Testis (tissue), 3 donors: ENCODE results near the gene ARHGAP44. TPM values are rescaled to one million over a fixed set of nuclear protein-coding genes. Genes with fewer than 3 reads are reported as not detected.

ENCODE experiments used
- DNase-seq: peaks from one replicate; pipeline ENCODE4 v3.0.0-alpha.2; 2019
- H3K27ac ChIP-seq, 2 donors: fragments of 200-600 bp; sonication (generic); one replicate each; pipeline ENCODE4 v1.5.1; 2019
- H3K27me3 ChIP-seq: fragments of 200-600 bp; sonication (generic); one replicate; pipeline ENCODE4 v1.5.1; 2019
- H3K36me3 ChIP-seq: fragments of 200-600 bp; sonication (generic); one replicate; pipeline ENCODE4 v1.5.1; 2017; ENCODE audit warnings: low read depth; ENCODE audit errors: missing control alignments
- H3K4me1 ChIP-seq: fragments of 200-600 bp; sonication (generic); one replicate; pipeline ENCODE4 v1.5.1; 2019
- H3K4me3 ChIP-seq, 2 donors: fragments of 200-600 bp; sonication (generic); one replicate each; pipeline ENCODE4 v1.5.1; 2017 to 2019
- H3K9me3 ChIP-seq: fragments of 200-600 bp; sonication (generic); one replicate; pipeline ENCODE4 v1.5.1; 2017
- POLR2A ChIP-seq: fragments of 450-650 bp; IDR thresholded peaks from one replicate; pipeline ENCODE4 v1.6.1; 2017; ENCODE audit warnings: antibody characterized with exemption, mild to moderate bottlenecking, moderate library complexity
- WGBS, 2 donors: methylation state at CpG; one replicate each; pipeline ENCODE4 v1.1.5; 2018; 5-methylcytosine and 5-hydroxymethylcytosine counted together
- intact Hi-C: fragments of 100-400 bp; cut with DNase I; formaldehyde crosslinking; loops from one replicate; pipeline ENCODE4 v1.15.1; 2023; ENCODE audit warnings: low total_unique reads
- microRNA counts, 2 donors: library from miRNA; unstranded; fragments of <30 nt; microRNA quantifications; one replicate each; lab custom pipeline; 2016
- microRNA-seq, 2 donors: library from miRNA; unstranded; fragments of <30 nt; microRNA quantifications; one replicate each; pipeline ENCODE4, GENCODE V29; 2016; ENCODE audit warnings: borderline number of aligned reads in 2 of 2, borderline replicate concordance in 1 of 2
- polyA plus RNA-seq: library from polyadenylated mRNA; stranded (reverse); fragments of 350-450 nt; fragmentation: Illumina TruSeq; extraction: RNeasy Lipid Tissue Mini Kit (QIAGEN cat#74804); gene quantifications from one replicate; pipeline ENCODE4 v1.2.3, GENCODE V29; 2014; ENCODE audit warnings: low read depth, low replicate concordance; ENCODE audit not compliant: insufficient read depth
- small RNA-seq, 2 donors: library from RNA; depleted of rRNA; stranded (forward); fragments of <200 nt; gene quantifications; one replicate each; pipeline ENCODE3, GENCODE V24; 2016
- total RNA-seq, 2 donors: library from RNA; depleted of rRNA; stranded (reverse); fragments of >200 nt; gene quantifications; one replicate each; pipeline ENCODE4 v1.2.3, GENCODE V29; 2016
- TF ChIP-seq, protein P1 (sequence below), 3 experiments: fragments of 450-650 bp in 2 of 3; fragments of 200-600 bp in 1 of 3; sonication (generic) in 1 of 3; IDR thresholded peaks; one replicate each; pipeline ENCODE4 v1.5.1; 2016 to 2019; ENCODE audit warnings: antibody characterized with exemption in 3 of 3, mild to moderate bottlenecking in 2 of 3, moderate library complexity in 1 of 3

Gene ARHGAP44
- total and polyA plus RNA-seq, 3 donors from 2014 or later, result 9.3 to 11.3 (median 11.0) TPM

DNA sequence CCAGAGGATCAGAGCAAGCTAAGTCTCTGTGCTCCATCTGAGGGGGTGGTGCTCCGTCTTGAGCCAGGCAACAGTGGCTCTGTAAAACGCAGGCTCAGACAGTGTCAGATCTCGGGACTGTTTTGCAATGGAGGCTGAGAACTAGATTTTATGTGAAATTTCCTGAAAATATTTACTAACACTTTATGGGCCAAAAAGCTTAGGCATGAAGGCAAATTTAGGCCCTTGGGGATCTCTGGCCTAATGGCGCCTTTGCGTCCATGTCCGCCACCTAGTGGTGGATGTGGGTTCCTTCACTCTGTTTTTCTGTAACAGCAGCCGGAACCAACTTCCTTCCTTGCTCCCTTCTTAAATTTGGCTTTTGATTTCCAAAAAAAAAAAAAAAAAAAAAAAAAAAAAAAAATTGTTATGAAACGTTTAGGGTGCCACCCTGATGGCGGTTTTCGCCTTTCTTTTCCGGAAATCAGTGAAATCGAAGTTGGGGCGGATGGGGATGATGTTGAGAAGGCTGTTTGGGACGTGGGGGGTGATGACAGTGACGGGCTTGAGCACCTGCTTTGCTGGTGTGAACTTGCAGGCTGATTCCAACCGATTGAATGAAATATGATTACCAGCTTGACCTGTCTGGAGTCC lies 242.5 kb downstream of the ARHGAP44 start:
- intact Hi-C loops, result no loop called here
- no peak for TF ChIP-seq POLR2A
- TF ChIP-seq, protein P1, sequence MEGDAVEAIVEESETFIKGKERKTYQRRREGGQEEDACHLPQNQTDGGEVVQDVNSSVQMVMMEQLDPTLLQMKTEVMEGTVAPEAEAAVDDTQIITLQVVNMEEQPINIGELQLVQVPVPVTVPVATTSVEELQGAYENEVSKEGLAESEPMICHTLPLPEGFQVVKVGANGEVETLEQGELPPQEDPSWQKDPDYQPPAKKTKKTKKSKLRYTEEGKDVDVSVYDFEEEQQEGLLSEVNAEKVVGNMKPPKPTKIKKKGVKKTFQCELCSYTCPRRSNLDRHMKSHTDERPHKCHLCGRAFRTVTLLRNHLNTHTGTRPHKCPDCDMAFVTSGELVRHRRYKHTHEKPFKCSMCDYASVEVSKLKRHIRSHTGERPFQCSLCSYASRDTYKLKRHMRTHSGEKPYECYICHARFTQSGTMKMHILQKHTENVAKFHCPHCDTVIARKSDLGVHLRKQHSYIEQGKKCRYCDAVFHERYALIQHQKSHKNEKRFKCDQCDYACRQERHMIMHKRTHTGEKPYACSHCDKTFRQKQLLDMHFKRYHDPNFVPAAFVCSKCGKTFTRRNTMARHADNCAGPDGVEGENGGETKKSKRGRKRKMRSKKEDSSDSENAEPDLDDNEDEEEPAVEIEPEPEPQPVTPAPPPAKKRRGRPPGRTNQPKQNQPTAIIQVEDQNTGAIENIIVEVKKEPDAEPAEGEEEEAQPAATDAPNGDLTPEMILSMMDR (IDR thresholded peaks at IDR 0.05), result peak; percentile 16 to 84 (median 81)
- Histone ChIP-seq H3K27ac (no peak overlapping the region), H3K36me3 (no peaks in the 10 kb centered on the region), H3K4me1 (no peaks in the 10 kb centered on the region), H3K27me3 (no peaks in the 10 kb centered on the region), H3K4me3 (no peak overlapping the region), H3K9me3 (no peaks in the 10 kb centered on the region)
- peak; percentile 74 for DNase-seq
- 41 to 46% methylated on average over 16 of the region's 16 CpGs for WGBS, 2 donors

GRCh38 chr17:13035420-13035819 lies 246.1 kb downstream of the ARHGAP44 start:
- H3K4me3 ChIP-seq, result no peak overlapping the region
- no peaks in the 10 kb centered on the region for H3K9me3 ChIP-seq
- intact Hi-C loops, result no loop called here
- H3K4me1 ChIP-seq, result no peaks in the 10 kb centered on the region
- no peak overlapping the region for H3K27ac ChIP-seq
- no peak for DNase-seq
- H3K36me3 ChIP-seq, result no peaks in the 10 kb centered on the region
- no peaks in the 10 kb centered on the region for H3K27me3 ChIP-seq
- 97 to 100% methylated on average over 1 of the region's 1 CpG for WGBS, 2 donors
- TF ChIP-seq, protein P1 (IDR thresholded peaks at IDR 0.05), result no peak
- no peak for TF ChIP-seq POLR2A

DNA sequence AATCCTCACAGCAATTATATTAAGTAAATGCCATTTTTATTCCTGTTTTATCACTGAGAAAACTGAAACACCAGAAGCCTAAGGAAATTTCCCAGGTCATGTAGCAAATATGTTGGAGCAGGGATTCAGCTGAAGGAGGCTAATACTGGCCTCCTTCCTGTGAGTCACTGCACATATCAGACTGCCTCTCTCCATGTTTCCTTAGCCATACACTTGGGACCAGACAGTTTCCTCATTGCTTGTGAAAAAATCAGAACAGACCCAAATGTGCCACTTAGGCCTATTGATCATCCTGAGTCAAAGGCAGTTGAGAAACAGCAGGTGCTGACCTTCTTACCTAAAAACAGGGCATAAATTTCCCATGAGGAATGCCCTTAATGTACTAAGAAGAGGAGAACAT lies 247.5 kb downstream of the ARHGAP44 start:
- TF ChIP-seq, protein P1 (IDR thresholded peaks at IDR 0.05), result no peak
- TF ChIP-seq POLR2A, result no peak
- no peak overlapping the region for H3K4me3 ChIP-seq
- no peaks in the 10 kb centered on the region for H3K36me3 ChIP-seq
- H3K4me1 ChIP-seq, result no peaks in the 10 kb centered on the region
- no peak overlapping the region for H3K27ac ChIP-seq
- no peaks in the 10 kb centered on the region for H3K9me3 ChIP-seq
- intact Hi-C loops, result no loop called here
- H3K27me3 ChIP-seq, result no peaks in the 10 kb centered on the region
- DNase-seq, result no peak

DNA sequence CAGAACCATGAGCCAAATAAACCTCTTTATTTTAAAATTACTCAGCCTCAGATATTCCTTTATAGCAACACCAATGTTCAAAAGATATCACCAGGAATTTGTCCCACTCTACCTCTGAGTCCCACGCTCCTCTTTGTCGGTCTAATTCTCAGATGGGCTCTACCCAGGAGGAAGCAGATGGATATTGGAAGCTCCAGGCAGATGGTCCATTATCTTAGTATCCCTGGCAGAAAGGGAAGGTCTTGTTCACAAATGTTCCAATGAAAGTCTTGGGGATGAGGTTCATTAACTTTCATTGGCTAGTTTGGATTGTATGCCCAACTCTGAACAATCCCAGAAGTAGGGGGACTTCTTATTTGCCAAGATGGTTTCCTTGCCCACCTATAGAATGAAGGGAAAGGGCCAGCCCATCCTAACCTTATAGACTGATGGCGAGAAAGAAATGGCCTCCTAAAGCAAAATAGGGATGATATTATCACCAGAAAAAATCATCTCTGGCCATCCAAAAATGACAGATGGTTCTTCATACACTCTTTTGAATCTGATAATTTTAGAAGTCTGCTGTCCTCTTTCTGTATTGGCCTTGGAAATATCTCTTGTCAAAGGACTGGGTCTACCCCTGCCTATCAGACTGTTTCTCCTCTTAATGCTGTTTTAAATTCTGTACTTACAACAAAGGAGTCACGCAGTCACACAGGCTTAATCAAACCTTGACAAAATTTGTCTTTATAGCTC lies 249.8 kb downstream of the ARHGAP44 start:
- Histone ChIP-seq H3K4me3 (no peak overlapping the region), H3K27ac (no peak overlapping the region), H3K9me3 (no peaks in the 10 kb centered on the region), H3K36me3 (no peaks in the 10 kb centered on the region), H3K4me1 (no peaks in the 10 kb centered on the region), H3K27me3 (no peaks in the 10 kb centered on the region)
- TF ChIP-seq POLR2A, result no peak
- TF ChIP-seq, protein P1 (IDR thresholded peaks at IDR 0.05), result no peak
- intact Hi-C loops, result no loop called here
- 85 to 98% methylated on average over 4 of the region's 4 CpGs for WGBS, 2 donors
- no peak for DNase-seq

MicroRNAs encoded within 50 kb of the gene (microRNA counts, 767-probe panel; counts per million panel counts)
- 0 to 152 counts per million in 2 donors for microRNA hsa-miR-1269b (lab: Ali Mortazavi, UCI)

Small RNA genes within 50 kb of the gene (microRNA-seq; reads per million reads assigned to microRNA genes)
- 0 reads per million in 2 donors for gene MIR1269B

Small RNA genes within 50 kb of the gene (small RNA-seq; reads per million reads assigned to genes)
- gene MIR1269B, result 0 reads per million in 2 donors

Other genes with a start within 250 kb of the ARHGAP44 start
- 10 to 100 TPM in 1 of 2 donors, 1 to 10 TPM in 1; 7.6 to 13.3 TPM for gene MYOCD, start 123.6 kb upstream of the ARHGAP44 start, total RNA-seq
- gene MYOCD, start 123.6 kb upstream of the ARHGAP44 start, polyA plus RNA-seq, result 7.3 TPM
- 100 to 1,000 TPM; 108 to 114 TPM for gene ELAC2, start 228.5 kb downstream of the ARHGAP44 start, total RNA-seq
- gene ELAC2, start 228.5 kb downstream of the ARHGAP44 start, polyA plus RNA-seq, result 65.0 TPM